ENCODE measurements around the gene SETD1A.

The SETD1A gene

GRCh38 chr16:30957456-30958174, at the start of gene SETD1A:
TSS of gene SETD1A (plus strand) at chr16:30957754. CDS start at chr16:30958732, 978 bp downstream.
- DNase-seq (ENCODE audit: low spot score), result peak; percentile 95

- DNase-seq (ENCODE audit: low spot score), result no peak
These were observed 47.0 kb upstream of the SETD1A start for GRCh38 chr16:30910427-30911029.

- DNase-seq (ENCODE audit: low spot score), result no peak
These were observed 44.7 kb upstream of the SETD1A start for GRCh38 chr16:30912794-30913412.

- no peak for DNase-seq (ENCODE audit: low spot score)
These were observed 42.7 kb upstream of the SETD1A start for GRCh38 chr16:30914830-30915229.

- no peak for DNase-seq (ENCODE audit: low spot score)
These were observed 38.9 kb upstream of the SETD1A start for GRCh38 chr16:30918614-30919013.

GRCh38 chr16:30920891-30921290, 36.7 kb upstream of the SETD1A start:
- DNase-seq (ENCODE audit: low spot score), result no peak

GRCh38 chr16:30921459-30921747, 36.2 kb upstream of the SETD1A start:
- DNase-seq (ENCODE audit: low spot score), result no peak

GRCh38 chr16:30921748-30922419, 35.7 kb upstream of the SETD1A start:
- DNase-seq (ENCODE audit: low spot score), result peak; percentile 88

GRCh38 chr16:30922420-30922959, 35.1 kb upstream of the SETD1A start:
- DNase-seq (ENCODE audit: low spot score), result peak; percentile 99

GRCh38 chr16:30922960-30923535, 34.5 kb upstream of the SETD1A start:
- DNase-seq (ENCODE audit: low spot score), result peak; percentile 97

- DNase-seq (ENCODE audit: low spot score), result no peak
These were observed 33.9 kb upstream of the SETD1A start, which contains the start of gene FBXL19 for GRCh38 chr16:30923554-30924075. TSS of gene FBXL19 (plus strand) at chr16:30923572. CDS start at chr16:30925755, 2,183 bp downstream.

GRCh38 chr16:30924076-30924912, 33.3 kb upstream of the SETD1A start:
- DNase-seq (ENCODE audit: low spot score), result no peak

- DNase-seq (ENCODE audit: low spot score), result no peak
These were observed 32.5 kb upstream of the SETD1A start for GRCh38 chr16:30924913-30925631.

- no peak for DNase-seq (ENCODE audit: low spot score)
These were observed 31.9 kb upstream of the SETD1A start for GRCh38 chr16:30925632-30925987.

- DNase-seq (ENCODE audit: low spot score), result no peak
These were observed 31.4 kb upstream of the SETD1A start for GRCh38 chr16:30925995-30926811.

GRCh38 chr16:30926937-30927788, 30.4 kb upstream of the SETD1A start:
- no peak for DNase-seq (ENCODE audit: low spot score)

- peak; percentile 36 for DNase-seq (ENCODE audit: low spot score)
These were observed 29.7 kb upstream of the SETD1A start for GRCh38 chr16:30927789-30928378.

- no peak for DNase-seq (ENCODE audit: low spot score)
These were observed 29.2 kb upstream of the SETD1A start for GRCh38 chr16:30928390-30928789.
